Kidney (tissue), 14 donors: Measurements from ENCODE around the gene CCNK. TPM values are rescaled to one million over a fixed set of nuclear protein-coding genes. Genes with fewer than 3 reads are reported as not detected.

Experiments used
- DNase-seq, 5 donors: peaks; one replicate each; pipeline ENCODE4 v3.0.0-alpha.2; 2013 to 2020
- FAIRE-seq: peaks from 2 replicates; lab custom pipeline; 2012; peaks lifted over from hg19 to GRCh38; lab: Jason Lieb, UNC
- H3K27ac ChIP-seq, 2 donors: one replicate each; pipeline ENCODE4 v1.7.0; 2013; ENCODE audit warnings: low read depth in 2 of 2, low read length in 2 of 2, inconsistent platforms in 1 of 2
- H3K27me3 ChIP-seq: one replicate; pipeline ENCODE4 v1.7.1; 2013; ENCODE audit warnings: low read length, inconsistent platforms; ENCODE audit not compliant: control insufficient read depth, insufficient read depth
- H3K36me3 ChIP-seq, 3 donors: one replicate each; pipeline versions ENCODE4 v1.7.0 to v1.7.1; 2013; ENCODE audit warnings: low read length in 3 of 3, control low read depth in 1 of 3, inconsistent platforms in 1 of 3; ENCODE audit not compliant: insufficient read depth in 3 of 3, control insufficient read depth in 2 of 3
- H3K4me1 ChIP-seq, 3 donors: one replicate each; pipeline versions ENCODE4 v1.7.0 to v1.7.1; 2013; ENCODE audit warnings: low read length in 3 of 3, inconsistent platforms in 1 of 3, low read depth in 1 of 3; ENCODE audit not compliant: control insufficient read depth in 2 of 3, insufficient read depth in 2 of 3
- H3K4me3 ChIP-seq, 3 donors: one replicate each; pipeline versions ENCODE4 v1.7.0 to v1.8.1; 2013; ENCODE audit warnings: low read length in 3 of 3, control low read depth in 1 of 3, inconsistent platforms in 1 of 3
- H3K9ac ChIP-seq, 3 donors: one replicate each; pipeline versions ENCODE4 v1.7.0 to v1.7.1; 2013; ENCODE audit warnings: low read length in 3 of 3, control low read depth in 1 of 3, inconsistent platforms in 1 of 3
- H3K9me3 ChIP-seq, 3 donors: one replicate each; pipeline versions ENCODE4 v1.7.0 to v1.7.1; 2013; ENCODE audit warnings: low read length in 3 of 3, control low read depth in 1 of 3, inconsistent platforms in 1 of 3; ENCODE audit not compliant: control insufficient read depth in 2 of 3, insufficient read depth in 1 of 3
- CTCF ChIP-seq: IDR thresholded peaks from 3 replicates; pipeline ENCODE4 v1.5.1; 2012; ENCODE audit warnings: mild to moderate bottlenecking, moderate library complexity, borderline replicate concordance; ENCODE audit not compliant: insufficient read depth; ENCODE audit errors: extremely low read depth
- intact Hi-C: fragments of 100-400 bp; cut with DNase I; formaldehyde crosslinking; loops from one replicate; pipeline ENCODE4 v1.11.1; 2022
- polyA plus RNA-seq: library from polyadenylated mRNA; stranded (reverse); fragments of 350-450 nt; fragmentation: Illumina TruSeq; extraction: RNeasy Lipid Tissue Mini Kit (QIAGEN cat#74804); gene quantifications from one replicate; pipeline ENCODE4 v1.2.3, GENCODE V29; 2014; ENCODE audit warnings: low read depth, low replicate concordance; ENCODE audit not compliant: insufficient read depth
- total RNA-seq: library from RNA; stranded (reverse); fragmentation: NEBNext Ultra II Directional; extraction: Animal tissue kit (Norgen Biotek cat#: 25700); gene quantifications from one replicate; pipeline ENCODE4 v1.2.1, GENCODE V29; 2021
- donor health status: control.
- donor health status: control.
- donor health status: control.
- donor health status: control.
- donor health status: control.
- donor health status: DM: yes; HTN: yes; CAD: no.
- donor health status: Normal renal cell carcinoma (clear cell type).

The CCNK gene
- total and polyA plus RNA-seq, 2 donors from 2014 or later: 12.8 to 40.6 TPM

GRCh38 chr14:99534863-99535262, 53.7 kb downstream of the CCNK start:
- FAIRE-seq: no peak
- intact Hi-C loops: no loop called here
- no peak overlapping the region for H3K4me3 ChIP-seq
- H3K9me3 ChIP-seq: no peaks in the 10 kb centered on the region
- H3K27ac ChIP-seq: no peak overlapping the region
- peaks cover 0 to 8% (median 6%) of the 10 kb centered on the region in 3 donors for H3K4me1 ChIP-seq
- no peak overlapping the region for H3K9ac ChIP-seq
- TF ChIP-seq CTCF: no peak
- no peaks in the 10 kb centered on the region for H3K27me3 ChIP-seq
- DNase-seq: peak in 2 of 5 donors; percentile 41 to 47
- H3K36me3 ChIP-seq: no peaks in the 10 kb centered on the region

GRCh38 chr14:99535448-99535847, 54.2 kb downstream of the CCNK start:
- no peak overlapping the region for H3K27ac ChIP-seq
- no peak for TF ChIP-seq CTCF
- FAIRE-seq (no peak), DNase-seq (no peak)
- no peaks in the 10 kb centered on the region for H3K36me3 ChIP-seq
- peaks cover 0 to 8% (median 7%) of the 10 kb centered on the region in 3 donors for H3K4me1 ChIP-seq
- intact Hi-C loops: no loop called here
- H3K9me3 ChIP-seq: no peaks in the 10 kb centered on the region
- H3K27me3 ChIP-seq: no peaks in the 10 kb centered on the region
- H3K9ac ChIP-seq: no peak overlapping the region
- no peak overlapping the region for H3K4me3 ChIP-seq

- no peak for DNase-seq
- H3K9me3 ChIP-seq: no peaks in the 10 kb centered on the region
- intact Hi-C loops: no loop called here
- no peak overlapping the region for H3K9ac ChIP-seq
- FAIRE-seq: no peak
- TF ChIP-seq CTCF: no peak
- H3K27ac ChIP-seq: no peak overlapping the region
- peaks cover 0 to 10% (median 8%) of the 10 kb centered on the region in 3 donors for H3K4me1 ChIP-seq
- no peaks in the 10 kb centered on the region for H3K27me3 ChIP-seq
- H3K4me3 ChIP-seq: no peak overlapping the region
- no peaks in the 10 kb centered on the region for H3K36me3 ChIP-seq
These were observed 54.9 kb downstream of the CCNK start for GRCh38 chr14:99535908-99536778.
